HG02852 (cell line): ENCODE results near the gene THSD7A.
"Not testable (repeated sequence)": the region's sequence is repeated elsewhere in the genome, so short reads cannot be mapped to it uniquely, and the experiment has no call there.

Source experiments
- ATAC-seq: cut with Tn5 transposase; IDR thresholded peaks from one replicate; pipeline ENCODE4 v1.9.1; 2021; ENCODE audit warnings: mild to moderate bottlenecking, moderate library complexity; ENCODE audit not compliant: unreplicated experiment

THSD7A gene

GRCh38 chr7:11529382-11529781 is 302.6 kb downstream of the THSD7A start:
- ATAC-seq, result no peak

GRCh38 chr7:11527707-11528106 is 304.3 kb downstream of the THSD7A start:
- no peak for ATAC-seq

GRCh38 chr7:11524476-11525397 is 307.3 kb downstream of the THSD7A start:
- ATAC-seq, result no peak

GRCh38 chr7:11521964-11522499 is 310.0 kb downstream of the THSD7A start:
- not testable (repeated sequence) for ATAC-seq

GRCh38 chr7:11517853-11518252 is 314.1 kb downstream of the THSD7A start:
- ATAC-seq, result no peak

GRCh38 chr7:11516328-11516727 is 315.7 kb downstream of the THSD7A start:
- no peak for ATAC-seq

GRCh38 chr7:11513460-11513859 is 318.5 kb downstream of the THSD7A start:
- ATAC-seq, result no peak

- ATAC-seq, result no peak
These were observed 324.1 kb downstream of the THSD7A start for GRCh38 chr7:11507929-11508328.

GRCh38 chr7:11506417-11506816 is 325.6 kb downstream of the THSD7A start:
- ATAC-seq, result peak; percentile 34

GRCh38 chr7:11505471-11505985 is 326.5 kb downstream of the THSD7A start:
- peak; percentile 26 for ATAC-seq

- ATAC-seq, result no peak
These were observed 339.7 kb downstream of the THSD7A start for GRCh38 chr7:11492307-11492706.

GRCh38 chr7:11491811-11492210 is 340.2 kb downstream of the THSD7A start:
- no peak for ATAC-seq

- ATAC-seq, result no peak
These were observed 342.7 kb downstream of the THSD7A start for GRCh38 chr7:11489280-11489679.

GRCh38 chr7:11486271-11486670 is 345.7 kb downstream of the THSD7A start:
- no peak for ATAC-seq

- no peak for ATAC-seq
These were observed 346.4 kb downstream of the THSD7A start for GRCh38 chr7:11485636-11486035.

- ATAC-seq, result no peak
These were observed 351.9 kb downstream of the THSD7A start for GRCh38 chr7:11480143-11480542.

GRCh38 chr7:11478882-11479281 is 353.1 kb downstream of the THSD7A start:
- ATAC-seq, result no peak

GRCh38 chr7:11478426-11478825 is 353.6 kb downstream of the THSD7A start:
- ATAC-seq, result no peak

GRCh38 chr7:11474902-11475585 is 357.0 kb downstream of the THSD7A start:
- no peak for ATAC-seq

- no peak for ATAC-seq
These were observed 358.1 kb downstream of the THSD7A start for GRCh38 chr7:11473807-11474424.

- no peak for ATAC-seq
These were observed 358.8 kb downstream of the THSD7A start for GRCh38 chr7:11473220-11473619.
